Mononuclear cell (primary cell): ENCODE results near the gene MRPL20. TPM values are rescaled to one million over a fixed set of nuclear protein-coding genes. Genes with fewer than 3 reads are reported as not detected.

Source experiments
- H3K27me3 ChIP-seq: 2 replicates; pipeline ENCODE4 v1.6.0; 2011; ENCODE audit warnings: low read length, control low read depth; ENCODE audit not compliant: insufficient read depth
- H3K4me1 ChIP-seq: 2 replicates; pipeline ENCODE4 v1.5.1; 2011; ENCODE audit warnings: mild to moderate bottlenecking, low read length, control low read depth; ENCODE audit not compliant: insufficient read depth
- H3K4me3 ChIP-seq: 2 replicates; pipeline ENCODE4 v1.5.1; 2011; ENCODE audit warnings: mild to moderate bottlenecking, low read length, moderate library complexity
- H3K9me3 ChIP-seq: 2 replicates; pipeline ENCODE4 v1.5.1; 2011; ENCODE audit warnings: low read depth, mild to moderate bottlenecking, control low read depth, low read length
- total RNA-seq: library from RNA; depleted of rRNA; stranded (reverse); fragments of >200 nt; gene quantifications from one replicate; pipeline ENCODE4 v1.2.3, GENCODE V29; 2012

MRPL20 gene
- total RNA-seq, 1 donor, result 39.5 TPM

- H3K9me3 ChIP-seq, result no peaks in the 10 kb centered on the region
- H3K27me3 ChIP-seq, result no peaks in the 10 kb centered on the region
- no peak overlapping the region for H3K4me3 ChIP-seq
- peaks cover 13% of the 10 kb centered on the region for H3K4me1 ChIP-seq
These were observed 46.5 kb downstream of the MRPL20 start for GRCh38 chr1:1360506-1361169.

GRCh38 chr1:1359664-1360468, 47.2 kb downstream of the MRPL20 start:
- Histone ChIP-seq H3K4me1 (peaks cover 13% of the 10 kb centered on the region), H3K4me3 (no peak overlapping the region), H3K9me3 (no peaks in the 10 kb centered on the region), H3K27me3 (no peaks in the 10 kb centered on the region)

- H3K4me3 ChIP-seq, result no peak overlapping the region
- peaks cover 17% of the 10 kb centered on the region for H3K4me1 ChIP-seq
- H3K9me3 ChIP-seq, result no peaks in the 10 kb centered on the region
- H3K27me3 ChIP-seq, result peaks cover 4% of the 10 kb centered on the region
These were observed 47.8 kb downstream of the MRPL20 start for GRCh38 chr1:1359308-1359663.

- no peaks in the 10 kb centered on the region for H3K9me3 ChIP-seq
- no peak within 1 kb of the TSS for H3K4me3 ChIP-seq
- H3K4me1 ChIP-seq, result peaks cover 23% of the 10 kb centered on the region
- peaks cover 8% of the 10 kb centered on the region for H3K27me3 ChIP-seq
These were observed 48.4 kb downstream of the MRPL20 start, which contains the start of gene MXRA8 for GRCh38 chr1:1358433-1359271. MXRA8 (minus strand) TSS chr1:1358555; CDS start chr1:1358504, 51 bp downstream.

DNA sequence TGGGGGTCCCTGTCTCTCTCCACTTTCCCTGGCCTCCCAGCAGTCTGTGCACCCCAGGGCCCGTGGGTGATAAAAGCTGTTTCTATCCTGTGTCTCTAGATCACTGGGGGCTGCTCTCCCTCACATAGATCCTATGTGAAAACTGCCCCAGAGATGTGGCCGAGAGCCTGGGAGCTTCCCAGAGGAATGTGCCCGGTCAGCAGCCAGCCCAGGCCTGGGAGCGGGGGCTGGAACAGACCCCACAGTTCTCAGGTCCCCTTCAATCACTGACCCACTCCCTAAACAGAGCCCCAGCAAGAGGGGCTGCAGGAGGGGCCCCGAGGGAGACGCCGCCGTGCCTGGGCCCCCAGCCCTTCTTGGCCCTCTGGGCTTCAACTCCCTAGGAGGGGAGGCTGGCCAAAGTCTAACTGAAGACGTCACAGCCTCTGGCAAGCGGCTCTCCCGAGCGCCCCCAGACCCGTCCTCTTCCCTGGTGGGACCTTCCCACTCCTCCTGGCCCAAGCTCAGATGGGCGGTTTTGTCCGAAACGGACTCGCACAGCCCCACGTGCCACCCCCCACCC, 49.1 kb downstream of the MRPL20 start:
- Histone ChIP-seq H3K9me3 (no peaks in the 10 kb centered on the region), H3K4me1 (peaks cover 27% of the 10 kb centered on the region), H3K27me3 (peaks cover 14% of the 10 kb centered on the region), H3K4me3 (no peak overlapping the region)

GRCh38 chr1:1356796-1357401, 50.2 kb downstream of the MRPL20 start:
- H3K9me3 ChIP-seq, result no peaks in the 10 kb centered on the region
- H3K4me3 ChIP-seq, result no peak overlapping the region
- peaks cover 20% of the 10 kb centered on the region for H3K27me3 ChIP-seq
- H3K4me1 ChIP-seq, result peaks cover 27% of the 10 kb centered on the region

DNA sequence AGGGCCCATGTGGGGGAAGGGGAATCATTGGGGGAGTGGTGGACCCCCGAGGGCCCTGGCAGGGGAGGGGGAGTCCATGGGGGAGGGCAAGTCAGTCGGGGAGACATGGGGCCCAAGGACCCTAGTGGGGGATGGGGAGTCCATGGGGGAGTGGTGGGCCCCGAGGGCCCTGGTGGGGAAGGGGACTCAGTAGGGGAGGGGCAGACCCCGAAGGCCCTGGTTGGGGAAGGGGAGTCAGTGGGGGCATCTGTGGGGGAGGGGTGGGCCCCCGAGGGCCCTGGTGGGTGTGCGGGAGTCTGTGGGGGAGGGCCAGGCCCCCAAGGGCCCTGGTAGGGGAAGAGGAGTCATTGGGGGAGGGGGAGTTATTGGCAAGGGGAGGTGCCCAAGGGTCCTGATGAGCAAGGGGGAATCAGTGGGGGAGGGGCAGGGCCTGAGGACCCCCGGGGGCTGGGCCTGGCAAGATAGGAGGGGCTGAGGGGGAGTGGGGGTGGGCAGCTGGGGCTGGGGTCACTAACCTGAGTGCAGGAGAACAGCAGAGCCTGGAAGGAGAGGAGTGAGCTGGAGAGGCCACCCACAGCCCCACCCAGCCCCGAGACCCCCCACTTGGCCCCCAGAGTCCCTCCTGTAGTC, 50.8 kb downstream of the MRPL20 start:
- Histone ChIP-seq H3K27me3 (peaks cover 20% of the 10 kb centered on the region), H3K4me3 (no peak overlapping the region)

GRCh38 chr1:1355416-1355815, 51.7 kb downstream of the MRPL20 start:
- peaks cover 27% of the 10 kb centered on the region for H3K4me1 ChIP-seq
- H3K9me3 ChIP-seq, result no peaks in the 10 kb centered on the region
- H3K27me3 ChIP-seq, result peaks cover 20% of the 10 kb centered on the region

More for the DNA sequence above, 50.8 kb downstream of the MRPL20 start:
- H3K4me1 ChIP-seq, result peaks cover 27% of the 10 kb centered on the region
- no peaks in the 10 kb centered on the region for H3K9me3 ChIP-seq

GRCh38 chr1:1354271-1355247, 52.5 kb downstream of the MRPL20 start:
- no peak overlapping the region for H3K4me3 ChIP-seq
- no peaks in the 10 kb centered on the region for H3K9me3 ChIP-seq
- peaks cover 27% of the 10 kb centered on the region for H3K4me1 ChIP-seq
- peaks cover 20% of the 10 kb centered on the region for H3K27me3 ChIP-seq

More at GRCh38 chr1:1355416-1355815, 51.7 kb downstream of the MRPL20 start:
- no peak overlapping the region for H3K4me3 ChIP-seq

DNA sequence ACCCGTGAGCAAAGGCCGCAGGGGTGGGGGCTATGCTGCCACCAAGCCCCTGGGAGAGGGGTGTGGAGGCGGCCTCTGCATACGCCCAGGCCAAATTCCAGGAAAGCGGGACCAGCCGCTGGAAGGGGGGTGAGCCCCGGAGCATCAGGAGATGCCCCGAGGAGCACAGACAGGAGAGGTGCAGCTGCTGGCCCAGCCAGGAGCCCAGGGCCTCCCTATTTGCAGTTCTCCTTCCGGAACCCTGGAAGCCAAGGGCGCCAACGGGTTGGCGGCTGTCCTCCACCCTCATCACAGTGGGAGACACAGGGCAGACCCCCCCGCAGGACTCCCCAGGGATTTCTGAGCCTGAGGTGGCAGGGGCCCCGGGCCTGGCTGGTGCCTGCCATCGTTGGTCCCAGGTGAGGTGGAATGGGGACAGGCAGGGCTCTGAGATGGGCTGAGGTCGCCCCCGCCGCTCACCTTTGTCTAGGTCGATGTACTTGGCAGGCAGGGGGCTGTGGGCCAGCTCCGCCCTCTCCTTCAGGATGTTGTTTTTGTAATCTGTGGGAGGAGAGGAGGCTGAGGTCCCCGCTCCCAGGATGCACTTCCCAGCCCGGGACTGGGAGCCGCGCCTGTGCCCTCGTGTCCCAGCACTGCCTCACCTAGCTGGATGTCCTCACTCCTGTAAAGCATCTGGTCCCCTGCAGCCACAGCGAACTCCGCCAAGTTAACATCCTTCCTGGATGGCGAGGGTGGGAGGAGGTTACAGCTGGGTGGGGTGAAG, 53.5 kb downstream of the MRPL20 start:
- Histone ChIP-seq H3K4me3 (no peak overlapping the region), H3K27me3 (peaks cover 20% of the 10 kb centered on the region), H3K9me3 (no peaks in the 10 kb centered on the region), H3K4me1 (peaks cover 23% of the 10 kb centered on the region)

DNA sequence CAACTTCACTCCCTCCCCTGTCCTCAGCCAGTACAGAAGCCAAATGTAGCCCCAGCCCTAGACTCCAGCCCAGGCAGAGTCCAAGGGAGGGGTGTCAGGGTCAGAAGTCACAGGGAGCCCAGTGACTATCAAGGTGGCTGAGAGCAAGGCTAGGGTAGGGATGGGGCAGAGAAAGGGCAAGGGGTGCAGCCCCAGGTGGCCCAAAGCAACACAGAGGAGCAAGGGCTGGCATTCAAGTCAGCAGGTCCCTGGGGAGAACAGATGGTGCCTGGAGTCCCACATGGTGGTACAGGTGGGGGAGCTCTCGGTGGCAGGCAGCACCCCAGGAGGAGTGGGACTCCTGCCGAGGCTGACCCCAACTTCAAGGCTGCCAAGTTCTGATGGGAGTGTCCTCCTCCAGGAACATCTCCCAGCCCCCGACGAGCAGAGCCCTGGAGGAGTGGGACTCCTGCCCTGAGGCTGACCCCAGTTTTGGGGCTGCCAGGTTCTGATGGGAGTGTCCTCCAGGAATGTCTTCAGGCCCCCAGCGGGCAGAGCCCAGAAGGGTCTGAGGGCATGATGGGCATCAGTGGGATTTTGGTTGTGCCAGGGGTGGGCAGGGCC, 54.2 kb downstream of the MRPL20 start:
- H3K9me3 ChIP-seq, result no peaks in the 10 kb centered on the region
- H3K4me3 ChIP-seq, result no peak overlapping the region
- peaks cover 20% of the 10 kb centered on the region for H3K27me3 ChIP-seq
- H3K4me1 ChIP-seq, result peaks cover 23% of the 10 kb centered on the region
